Skeletal muscle cell (primary cell): Measurements from ENCODE around the gene HNRNPAB.
"Not testable (repeated sequence)": the region's sequence is repeated elsewhere in the genome, so short reads cannot be mapped to it uniquely, and the experiment has no call there.

Experiments used
- DNase-seq: peaks from one replicate; pipeline ENCODE4 v3.0.0-alpha.2; 2010; ENCODE audit warnings: low read depth
- H3K4me3 ChIP-seq: 2 replicates; pipeline ENCODE4 v1.5.1; 2011; ENCODE audit warnings: low read depth, mild to moderate bottlenecking, control low read depth, low read length, moderate library complexity

Gene HNRNPAB

GRCh38 chr5:178194026-178194425, 10.3 kb upstream of the HNRNPAB start:
- H3K4me3 ChIP-seq = no peak overlapping the region
- DNase-seq = no peak

GRCh38 chr5:178196281-178196812, 8.0 kb upstream of the HNRNPAB start:
- no peak for DNase-seq
- H3K4me3 ChIP-seq = no peak overlapping the region

GRCh38 chr5:178196986-178197385, 7.3 kb upstream of the HNRNPAB start:
- no peak overlapping the region for H3K4me3 ChIP-seq
- no peak for DNase-seq

GRCh38 chr5:178198151-178198550, 6.2 kb upstream of the HNRNPAB start:
- DNase-seq, H3K4me3 ChIP-seq: not testable (repeated sequence)

- DNase-seq = no peak
- no peak overlapping the region for H3K4me3 ChIP-seq
Measured at GRCh38 chr5:178198706-178199105, 5.6 kb upstream of the HNRNPAB start.

- no peak overlapping the region for H3K4me3 ChIP-seq
- no peak for DNase-seq
Measured at GRCh38 chr5:178199581-178200434, 4.5 kb upstream of the HNRNPAB start.

GRCh38 chr5:178201221-178201926, 3.0 kb upstream of the HNRNPAB start:
- no peak for DNase-seq
- H3K4me3 ChIP-seq = no peak overlapping the region

- no peak for DNase-seq
- H3K4me3 ChIP-seq = no peak overlapping the region
Measured at GRCh38 chr5:178201927-178202235, 2.5 kb upstream of the HNRNPAB start.

- no peak overlapping the region for H3K4me3 ChIP-seq
- DNase-seq = no peak
Measured at GRCh38 chr5:178202541-178202940, 1.8 kb upstream of the HNRNPAB start.

GRCh38 chr5:178203670-178204181, 607 bp upstream of the HNRNPAB start:
- H3K4me3 ChIP-seq = peak overlapping the region; percentile 65

GRCh38 chr5:178204935-178205748, 809 bp downstream of the HNRNPAB start:
- peak; percentile 14 for DNase-seq
- H3K4me3 ChIP-seq = peak overlapping the region; percentile 65

More at GRCh38 chr5:178203670-178204181, 607 bp upstream of the HNRNPAB start:
- no peak for DNase-seq

- no peak for DNase-seq
- H3K4me3 ChIP-seq = peak overlapping the region; percentile 65
Measured at GRCh38 chr5:178205749-178206047, 1.4 kb downstream of the HNRNPAB start.

GRCh38 chr5:178206166-178207101, 2.1 kb downstream of the HNRNPAB start:
- no peak for DNase-seq
- peak overlapping the region; percentile 65 for H3K4me3 ChIP-seq

GRCh38 chr5:178207183-178207916, 3.0 kb downstream of the HNRNPAB start:
- no peak overlapping the region for H3K4me3 ChIP-seq
- DNase-seq = no peak

GRCh38 chr5:178207917-178208280, 3.6 kb downstream of the HNRNPAB start:
- H3K4me3 ChIP-seq = no peak overlapping the region
- DNase-seq = no peak

GRCh38 chr5:178208540-178209227, 4.4 kb downstream of the HNRNPAB start:
- no peak overlapping the region for H3K4me3 ChIP-seq
- DNase-seq = no peak

- no peak for DNase-seq
- no peak overlapping the region for H3K4me3 ChIP-seq
Measured at GRCh38 chr5:178209334-178210072, 5.2 kb downstream of the HNRNPAB start.
